Measurements from ENCODE around the gene PFN2. TPM values are rescaled to one million over a fixed set of nuclear protein-coding genes. Genes with fewer than 3 reads are reported as not detected.
"Not testable (repeated sequence)": the region's sequence is repeated elsewhere in the genome, so short reads cannot be mapped to it uniquely, and the experiment has no call there.

The PFN2 gene
- total RNA-seq, 1 donor from 2014 or later, result 79.4 TPM

- DNase-seq (ENCODE audit: low spot score), result peak; percentile 84
These were observed 1.4 kb downstream of the PFN2 start for GRCh38 chr3:149969110-149969939.

DNA sequence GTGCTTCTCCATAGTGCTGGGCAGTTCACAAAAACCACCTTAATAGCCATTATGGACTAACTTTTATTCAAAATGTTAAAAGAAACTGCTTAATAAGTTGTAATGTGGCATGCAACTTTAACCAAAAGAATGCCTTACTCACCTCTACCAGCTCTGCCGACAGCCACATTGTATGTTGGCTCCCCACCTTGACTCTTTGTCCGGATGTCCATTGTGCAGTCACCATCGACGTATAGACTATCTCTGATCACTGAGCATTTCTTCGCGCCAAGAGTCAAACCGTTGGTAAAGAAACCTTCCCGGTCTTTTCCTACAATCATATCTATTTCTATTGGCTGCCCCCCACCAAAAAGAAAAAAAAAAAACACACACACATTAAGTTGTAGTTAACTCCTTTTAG is 2.5 kb downstream of the PFN2 start:
- no peak for DNase-seq (ENCODE audit: low spot score)

DNA sequence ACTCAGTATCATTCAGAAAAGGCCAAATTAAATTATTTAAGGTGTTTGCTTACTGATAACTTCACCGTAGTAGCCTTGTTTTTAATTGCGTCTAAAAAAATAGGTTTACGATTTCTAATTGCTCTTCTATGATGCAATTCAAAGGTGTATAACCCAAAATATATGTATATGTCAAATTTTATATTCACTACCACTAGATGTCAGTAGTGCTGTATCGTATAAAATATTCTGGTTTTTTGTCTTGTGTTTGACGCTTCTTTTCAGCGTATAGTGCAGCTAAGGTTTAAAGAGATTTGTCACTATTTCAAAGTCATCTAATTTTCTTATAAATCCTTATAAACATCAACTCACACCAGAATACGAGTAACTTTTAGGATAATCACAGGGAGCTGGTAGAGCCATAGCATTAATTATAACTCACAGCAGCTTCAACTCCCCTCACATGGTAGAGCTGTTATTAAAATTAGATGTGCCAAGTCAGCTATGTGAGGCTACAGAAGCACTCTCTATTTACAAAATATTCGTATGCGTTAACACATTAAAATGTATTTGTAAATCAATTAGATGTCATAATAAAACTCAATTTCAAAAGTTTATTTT is 3.5 kb downstream of the PFN2 start:
- peak; percentile 80 for DNase-seq (ENCODE audit: low spot score)

- DNase-seq (ENCODE audit: low spot score), result no peak
These were observed 5.4 kb downstream of the PFN2 start for GRCh38 chr3:149965278-149965677.

- peak; percentile 63 for DNase-seq (ENCODE audit: low spot score)
These were observed 6.4 kb downstream of the PFN2 start for GRCh38 chr3:149964291-149964690.

- no peak for DNase-seq (ENCODE audit: low spot score)
These were observed 7.2 kb downstream of the PFN2 start for GRCh38 chr3:149963485-149963884.

- DNase-seq (ENCODE audit: low spot score), result no peak
These were observed 11.3 kb downstream of the PFN2 start for GRCh38 chr3:149959443-149959842.

DNA sequence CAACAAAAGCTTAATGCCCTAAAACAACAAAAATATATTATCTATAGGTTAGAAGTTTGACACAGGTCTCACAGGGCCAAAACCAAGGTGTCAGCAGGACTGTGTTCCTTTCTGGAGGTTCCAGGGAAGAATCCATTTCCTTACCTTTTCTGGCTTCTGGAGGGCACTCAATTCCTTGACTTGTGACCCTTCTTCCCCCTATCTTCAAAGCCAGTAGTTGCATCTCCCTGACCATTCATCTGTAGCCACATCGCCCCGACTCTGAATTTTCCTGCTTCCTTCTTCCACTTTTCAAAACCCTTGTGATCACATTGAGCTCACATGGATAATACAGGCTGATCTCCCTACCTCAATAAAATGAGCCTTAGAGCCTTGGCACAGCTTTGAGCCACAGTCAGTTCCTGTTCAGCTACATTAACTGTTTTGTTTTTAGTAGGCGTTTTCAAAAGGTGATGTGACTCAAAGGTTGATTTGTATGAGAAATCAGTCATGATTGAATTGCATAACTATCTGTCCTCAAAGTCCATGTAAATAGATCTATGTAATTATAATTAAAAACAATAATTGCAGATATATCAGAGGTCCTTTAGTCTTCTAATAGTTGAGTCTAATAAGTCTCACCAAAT is 12.4 kb downstream of the PFN2 start:
- DNase-seq (ENCODE audit: low spot score), result no peak

- no peak for DNase-seq (ENCODE audit: low spot score)
These were observed 13.2 kb downstream of the PFN2 start for GRCh38 chr3:149957361-149958125.

DNA sequence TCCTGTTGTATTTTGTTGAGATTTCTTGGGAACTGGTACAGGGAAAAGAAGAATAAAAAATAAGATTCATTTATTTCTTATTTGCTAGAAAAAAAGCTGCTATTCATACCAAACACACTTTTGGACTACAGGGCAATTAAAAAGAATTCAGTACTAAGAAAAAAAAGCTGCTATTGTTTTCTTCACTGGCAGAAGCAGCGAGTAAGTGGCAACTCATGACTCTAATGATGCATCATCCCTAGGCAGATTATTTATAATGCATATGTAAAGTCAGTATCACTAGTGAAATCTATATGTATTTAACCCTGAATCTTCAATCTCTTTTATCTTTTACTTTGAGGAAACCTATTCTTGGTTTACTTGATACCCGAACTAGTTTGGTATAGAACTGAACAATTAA is 15.2 kb downstream of the PFN2 start:
- no peak for DNase-seq (ENCODE audit: low spot score)

GRCh38 chr3:149954812-149955211 is 15.9 kb downstream of the PFN2 start:
- peak; percentile 69 for DNase-seq (ENCODE audit: low spot score)

DNA sequence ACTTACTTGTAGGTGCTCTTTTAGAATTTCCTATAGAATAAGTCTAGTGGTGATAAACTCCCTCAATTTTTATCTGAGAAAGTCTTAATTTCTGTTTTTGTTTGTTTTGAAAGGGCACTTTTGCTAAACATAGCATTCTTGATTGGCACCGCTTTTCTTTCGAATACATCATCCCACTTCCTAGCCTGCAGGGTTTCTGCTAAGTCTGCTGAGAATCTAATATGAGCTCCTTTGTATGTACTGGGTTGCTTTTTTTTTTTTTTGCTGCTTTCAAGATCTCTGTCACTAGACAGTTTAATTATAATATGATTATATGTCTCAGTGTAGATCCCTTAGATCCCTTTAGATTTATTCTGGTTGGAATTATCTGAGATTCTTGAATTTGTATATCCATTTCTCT is 21.5 kb downstream of the PFN2 start:
- no peak for DNase-seq (ENCODE audit: low spot score)

DNA sequence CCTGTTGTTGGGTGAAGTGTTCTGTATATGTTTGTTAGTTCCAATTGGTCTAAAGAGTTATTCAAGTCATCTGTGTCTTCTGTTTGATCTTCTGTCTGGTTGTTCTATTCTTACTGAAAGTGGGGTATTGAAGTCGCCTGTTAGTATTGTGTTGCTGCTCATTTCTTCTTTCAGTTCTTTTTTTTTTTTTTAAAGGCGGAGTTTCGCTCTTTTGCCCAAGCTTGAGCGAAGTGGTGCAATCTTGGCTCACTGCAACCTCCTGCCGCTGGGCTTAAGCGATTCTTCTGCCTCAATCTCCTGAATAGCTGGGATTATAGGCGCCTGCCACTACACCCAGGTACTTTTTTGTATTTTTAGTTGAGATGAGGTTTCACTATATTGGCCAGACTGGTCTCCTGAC is 23.5 kb downstream of the PFN2 start:
- DNase-seq (ENCODE audit: low spot score), result no peak

GRCh38 chr3:149943966-149944365 is 26.7 kb downstream of the PFN2 start:
- not testable (repeated sequence) for DNase-seq (ENCODE audit: low spot score)

- DNase-seq (ENCODE audit: low spot score), result no peak
These were observed 28.3 kb downstream of the PFN2 start for GRCh38 chr3:149942409-149942808.

DNA sequence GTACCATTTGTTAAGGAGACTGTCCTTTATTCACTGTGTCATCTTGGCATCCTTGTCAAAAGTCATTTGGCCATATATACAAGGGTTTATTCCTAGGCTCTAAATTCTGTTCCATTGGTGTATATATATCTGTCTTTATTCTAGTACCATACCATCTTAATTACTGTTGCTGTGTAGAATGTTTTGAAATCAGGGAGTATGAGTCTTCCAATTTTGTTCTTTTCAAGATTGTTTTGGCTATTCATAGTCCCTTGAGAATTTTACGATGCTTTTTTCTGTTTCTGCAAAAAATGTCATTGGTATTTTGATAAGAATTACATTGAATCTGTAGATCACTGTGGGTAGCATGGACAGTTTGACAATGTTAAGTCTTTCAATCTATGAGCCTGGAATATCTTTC is 28.7 kb downstream of the PFN2 start:
- no peak for DNase-seq (ENCODE audit: low spot score)

DNA sequence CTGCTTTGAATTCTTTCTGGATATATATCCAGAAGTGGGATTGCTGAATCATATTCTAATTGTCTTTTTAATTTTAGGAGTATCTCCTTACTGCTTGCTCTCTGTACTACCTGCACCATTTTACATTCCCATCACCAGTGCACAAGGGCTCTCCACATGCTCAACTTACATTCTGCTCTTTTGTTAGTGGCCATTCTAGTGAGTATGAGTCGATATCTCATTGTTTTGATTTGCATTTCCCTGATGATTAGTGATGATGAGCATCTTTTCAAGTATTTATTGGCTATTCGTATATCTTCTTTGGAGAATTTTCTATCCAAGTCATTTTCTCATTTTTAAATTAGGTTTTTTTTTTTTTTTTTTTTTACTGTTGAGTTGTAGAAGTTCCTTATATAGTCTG is 29.5 kb downstream of the PFN2 start:
- no peak for DNase-seq (ENCODE audit: low spot score)

DNA sequence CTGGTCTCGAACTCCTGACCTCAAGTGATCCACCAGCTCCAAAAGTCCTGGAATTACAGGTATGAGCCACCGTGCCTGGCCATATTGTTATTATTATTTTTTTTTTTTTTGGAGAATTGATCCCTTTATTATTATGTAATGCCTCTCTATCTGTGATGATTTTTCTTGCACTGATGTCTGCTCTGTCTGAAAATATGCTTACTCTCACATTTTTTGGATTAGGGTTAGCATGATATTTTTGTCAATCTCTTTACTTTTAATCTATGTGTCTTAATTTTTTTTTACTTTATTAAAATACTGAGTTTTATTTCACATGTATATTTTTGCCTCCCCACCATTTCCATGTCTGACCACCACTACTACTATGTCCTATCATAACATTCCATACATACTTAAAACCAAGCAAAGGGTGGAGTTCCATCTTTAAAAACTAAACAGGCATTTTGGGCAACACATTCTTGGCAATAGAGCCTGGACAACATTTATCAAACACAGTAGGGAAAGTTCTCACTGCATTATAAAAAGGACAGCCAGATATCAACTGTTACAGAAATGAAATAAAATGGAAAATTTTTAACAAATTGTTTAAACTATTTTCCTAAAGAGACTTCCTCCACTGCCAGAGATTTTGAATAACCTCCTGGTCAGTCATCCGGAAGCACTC is 32.2 kb downstream of the PFN2 start:
- DNase-seq (ENCODE audit: low spot score), result not testable (repeated sequence)

DNA sequence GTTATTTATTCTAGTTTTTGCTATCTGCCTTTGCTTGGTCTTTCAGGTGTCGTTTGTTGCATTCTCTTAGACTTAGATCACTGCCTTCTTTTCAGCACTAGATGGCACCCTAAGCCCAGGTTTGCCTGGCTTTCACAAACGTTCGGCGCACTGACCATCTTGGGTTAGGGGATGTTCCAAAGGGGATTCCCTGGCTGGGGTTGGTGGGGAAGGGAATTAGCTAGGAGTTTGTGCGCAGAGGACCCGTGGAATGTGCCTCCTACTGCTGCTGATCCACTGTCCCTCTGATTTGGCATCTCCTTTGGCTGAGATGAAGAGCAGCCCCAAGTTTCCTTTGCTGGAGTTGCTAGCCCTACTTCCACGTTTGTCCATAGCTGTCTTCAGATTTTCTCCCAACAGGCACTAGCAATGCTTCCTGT is 33.9 kb downstream of the PFN2 start:
- peak; percentile 41 for DNase-seq (ENCODE audit: low spot score)

- DNase-seq (ENCODE audit: low spot score), result peak; percentile 37
These were observed 36.2 kb downstream of the PFN2 start for GRCh38 chr3:149934524-149934923.

DNA sequence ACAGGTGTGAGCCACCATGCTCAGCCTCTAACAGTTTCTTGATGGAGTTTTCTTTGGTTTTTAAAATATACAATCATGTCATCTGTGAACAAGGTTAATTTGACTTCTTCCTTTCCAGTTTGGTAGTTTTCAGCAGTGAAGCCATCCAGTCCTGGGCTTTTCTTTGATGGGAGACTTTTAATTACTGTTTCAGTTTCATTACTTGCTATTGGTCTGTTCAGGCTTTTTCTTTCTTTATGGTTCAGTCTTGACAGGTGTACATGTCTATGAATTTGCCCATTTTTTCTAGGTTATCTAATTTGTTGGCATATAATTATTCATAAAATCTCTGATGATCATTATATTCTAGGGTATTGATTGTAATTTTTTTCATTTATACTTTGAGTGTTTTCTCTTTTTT is 36.8 kb downstream of the PFN2 start:
- DNase-seq (ENCODE audit: low spot score), result no peak

DNA sequence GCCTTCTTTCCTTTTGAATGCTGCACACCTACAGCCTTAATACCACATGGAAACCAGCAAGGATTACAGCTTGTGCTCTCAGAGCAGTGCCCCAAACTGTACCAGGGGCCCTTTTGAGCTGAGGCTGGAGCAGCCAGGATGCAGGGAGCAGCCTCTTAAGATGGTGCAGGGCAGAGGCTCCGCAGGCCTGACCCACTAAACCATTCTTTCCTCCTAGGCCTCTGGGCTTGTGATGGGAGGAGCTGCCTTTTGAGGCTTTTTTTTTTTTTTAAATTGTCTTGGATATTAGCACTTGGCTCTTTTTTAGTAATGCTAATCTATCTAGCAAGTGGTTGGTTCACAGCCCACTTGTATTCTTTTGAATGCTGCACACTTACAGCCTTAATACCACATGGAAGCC is 37.7 kb downstream of the PFN2 start:
- DNase-seq (ENCODE audit: low spot score), result no peak

Measured in umbilical cord (tissue), 2 donors.